Spleen (tissue), 7 donors: Measurements from ENCODE around the gene PIK3C3.

Source experiments
- POLR2AphosphoS5 ChIP-seq, 3 donors: sonication (generic); formaldehyde crosslinking; IDR thresholded peaks; one replicate each; pipeline ENCODE4 v1.5.1; 2017; ENCODE audit warnings: antibody characterized with exemption in 3 of 3
- TF ChIP-seq, protein P1 (sequence below), 11 experiments: fragments of 200-600 bp in 7 of 11; fragments of 450-650 bp in 4 of 11; sonication (generic) in 4 of 11; IDR thresholded peaks in 8 of 11; conservative IDR thresholded peaks in 3 of 11; 1 replicate in 7 of 11; 2 replicates in 4 of 11; pipeline versions ENCODE4 v1.4.0 to v1.8.0; 2016 to 2021; ENCODE audit warnings: antibody characterized with exemption in 11 of 11, inconsistent platforms in 4 of 11, mild to moderate bottlenecking in 1 of 11
- donor health status: DM: no; HTN: no; CAD: no; lungs with moderate emphysema.
- donor health status: DM: no; HTN: no; CAD: no.
- donor health status: DM: no; HTN: no; CAD: no.

DNA sequence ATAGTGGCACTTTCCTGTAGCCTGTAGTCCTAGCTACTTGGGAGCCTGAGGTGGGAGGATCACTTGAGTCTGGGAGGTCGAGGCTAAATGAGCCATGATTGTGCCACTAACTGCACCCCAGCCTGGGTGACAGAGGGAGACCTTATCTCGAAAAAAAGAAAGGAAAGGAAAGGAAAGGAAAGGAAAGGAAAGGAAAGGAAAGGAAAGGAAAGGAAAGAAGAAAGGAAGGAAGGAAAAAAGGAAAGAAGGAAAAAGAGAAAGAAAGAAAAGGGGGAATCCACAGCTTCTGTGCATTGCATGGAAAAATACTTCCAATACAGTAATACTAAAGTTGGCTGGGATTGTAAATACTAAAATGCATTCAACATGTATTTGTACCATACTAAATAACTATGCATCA lies 12.8 kb upstream of the PIK3C3 start:
- TF ChIP-seq, protein P1, sequence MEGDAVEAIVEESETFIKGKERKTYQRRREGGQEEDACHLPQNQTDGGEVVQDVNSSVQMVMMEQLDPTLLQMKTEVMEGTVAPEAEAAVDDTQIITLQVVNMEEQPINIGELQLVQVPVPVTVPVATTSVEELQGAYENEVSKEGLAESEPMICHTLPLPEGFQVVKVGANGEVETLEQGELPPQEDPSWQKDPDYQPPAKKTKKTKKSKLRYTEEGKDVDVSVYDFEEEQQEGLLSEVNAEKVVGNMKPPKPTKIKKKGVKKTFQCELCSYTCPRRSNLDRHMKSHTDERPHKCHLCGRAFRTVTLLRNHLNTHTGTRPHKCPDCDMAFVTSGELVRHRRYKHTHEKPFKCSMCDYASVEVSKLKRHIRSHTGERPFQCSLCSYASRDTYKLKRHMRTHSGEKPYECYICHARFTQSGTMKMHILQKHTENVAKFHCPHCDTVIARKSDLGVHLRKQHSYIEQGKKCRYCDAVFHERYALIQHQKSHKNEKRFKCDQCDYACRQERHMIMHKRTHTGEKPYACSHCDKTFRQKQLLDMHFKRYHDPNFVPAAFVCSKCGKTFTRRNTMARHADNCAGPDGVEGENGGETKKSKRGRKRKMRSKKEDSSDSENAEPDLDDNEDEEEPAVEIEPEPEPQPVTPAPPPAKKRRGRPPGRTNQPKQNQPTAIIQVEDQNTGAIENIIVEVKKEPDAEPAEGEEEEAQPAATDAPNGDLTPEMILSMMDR (IDR thresholded peaks at IDR 0.05 in 8 of 11, conservative IDR thresholded peaks at IDR 0.05 in 3 of 11), result no peak
- TF ChIP-seq POLR2AphosphoS5 (IDR thresholded peaks at IDR 0.05), result no peak
